Gastroesophageal sphincter (tissue), 4 donors: ENCODE measurements around the gene IPO5. TPM values are rescaled to one million over a fixed set of nuclear protein-coding genes. Genes with fewer than 3 reads are reported as not detected.

ENCODE experiments used
- ATAC-seq: fragments of 150-250 bp; one replicate; pipeline ENCODE4 v1.9.1; 2016; ENCODE audit warnings: mild to moderate bottlenecking, moderate library complexity
- H3K27ac ChIP-seq, 4 donors: fragments of 200-600 bp; sonication (generic) in 3 of 4; 1 replicate in 3 of 4; 2 replicates in 1 of 4; pipeline ENCODE4 v1.5.1; 2016 to 2019
- H3K27me3 ChIP-seq: fragments of 200-600 bp; sonication (generic); one replicate; pipeline ENCODE4 v1.5.1; 2019
- H3K36me3 ChIP-seq, 2 donors: fragments of 200-600 bp; sonication (generic); one replicate each; pipeline ENCODE4 v1.5.1; 2019; ENCODE audit warnings: control low read depth in 1 of 2
- H3K4me1 ChIP-seq, 3 donors: fragments of 200-600 bp; sonication (generic); 1 replicate in 2 of 3; 2 replicates in 1 of 3; pipeline ENCODE4 v1.5.1; 2016 to 2019; ENCODE audit warnings: control low read depth in 2 of 3
- H3K4me3 ChIP-seq, 2 donors: fragments of 200-600 bp; sonication (generic); one replicate each; pipeline ENCODE4 v1.5.1; 2019; ENCODE audit warnings: mild to moderate bottlenecking in 1 of 2, moderate library complexity in 1 of 2
- H3K9me3 ChIP-seq, 3 donors: fragments of 200-600 bp; sonication (generic); one replicate each; pipeline ENCODE4 v1.5.1; 2017 to 2019; ENCODE audit warnings: control low read depth in 2 of 3
- EP300 ChIP-seq: sonication (generic); formaldehyde crosslinking; IDR thresholded peaks from one replicate; pipeline ENCODE4 v1.6.1; 2017; ENCODE audit warnings: antibody characterized with exemption, mild to moderate bottlenecking
- POLR2A ChIP-seq, 2 donors: fragments of 450-650 bp; IDR thresholded peaks; one replicate each; pipeline ENCODE4 v1.6.1; 2017; ENCODE audit warnings: antibody characterized with exemption in 2 of 2, mild to moderate bottlenecking in 2 of 2, moderate library complexity in 1 of 2
- POLR2AphosphoS5 ChIP-seq: sonication (generic); formaldehyde crosslinking; IDR thresholded peaks from one replicate; pipeline ENCODE4 v1.6.1; 2017; ENCODE audit warnings: antibody characterized with exemption
- WGBS, 2 donors: methylation state at CpG; one replicate each; pipeline ENCODE4 v1.1.5; 2018; ENCODE audit warnings: low coverage in 1 of 2; 5-methylcytosine and 5-hydroxymethylcytosine counted together
- total RNA-seq, 4 donors: library from RNA; depleted of rRNA; stranded (reverse); fragments of >200 nt; gene quantifications; one replicate each; pipeline ENCODE4 v1.1.0, GENCODE V29; 2016
- TF ChIP-seq, protein P1 (sequence below), 4 experiments: fragments of 200-600 bp in 2 of 4; fragments of 450-650 bp in 2 of 4; sonication (generic) in 1 of 4; IDR thresholded peaks; one replicate each; pipeline ENCODE4 v1.5.1; 2017 to 2019; ENCODE audit warnings: antibody characterized with exemption in 4 of 4, mild to moderate bottlenecking in 2 of 4, moderate library complexity in 2 of 4

The IPO5 gene
- total RNA-seq, 4 donors from 2014 or later, result 133 to 155 (median 142) TPM

DNA sequence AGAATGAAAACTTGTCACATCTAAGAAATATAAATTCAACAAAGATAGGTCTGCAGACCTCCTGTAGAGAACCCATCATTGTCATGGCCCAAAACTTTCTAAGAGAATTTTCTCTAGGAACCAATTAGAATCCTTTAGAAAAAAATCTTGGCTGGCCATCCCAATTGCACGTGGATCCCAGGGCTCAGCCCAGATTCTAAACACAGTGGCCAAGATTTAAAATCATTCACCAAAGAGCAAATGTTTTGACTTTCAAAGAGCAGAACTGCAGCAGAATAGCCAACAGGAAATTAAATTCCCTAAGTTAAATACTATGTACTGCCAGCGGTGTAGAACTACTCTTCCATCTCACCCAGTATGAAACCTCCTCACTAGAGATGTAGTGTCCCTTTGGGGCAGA is 21.3 kb downstream of the IPO5 start:
- Histone ChIP-seq H3K9me3 (no peaks in the 10 kb centered on the region), H3K27ac (peak overlapping the region in 1 of 4 donors; percentile 99), H3K4me1 (peaks cover 2 to 34% (median 3%) of the 10 kb centered on the region in 3 donors), H3K4me3 (no peak overlapping the region), H3K36me3 (no peaks in the 10 kb centered on the region), H3K27me3 (no peaks in the 10 kb centered on the region)
- ATAC-seq, result no peak
- WGBS, 2 donors, result 54 to 88% methylated on average over 1 to 2 of the region's 2 CpGs
- TF ChIP-seq POLR2AphosphoS5, result no peak
- TF ChIP-seq, protein P1, sequence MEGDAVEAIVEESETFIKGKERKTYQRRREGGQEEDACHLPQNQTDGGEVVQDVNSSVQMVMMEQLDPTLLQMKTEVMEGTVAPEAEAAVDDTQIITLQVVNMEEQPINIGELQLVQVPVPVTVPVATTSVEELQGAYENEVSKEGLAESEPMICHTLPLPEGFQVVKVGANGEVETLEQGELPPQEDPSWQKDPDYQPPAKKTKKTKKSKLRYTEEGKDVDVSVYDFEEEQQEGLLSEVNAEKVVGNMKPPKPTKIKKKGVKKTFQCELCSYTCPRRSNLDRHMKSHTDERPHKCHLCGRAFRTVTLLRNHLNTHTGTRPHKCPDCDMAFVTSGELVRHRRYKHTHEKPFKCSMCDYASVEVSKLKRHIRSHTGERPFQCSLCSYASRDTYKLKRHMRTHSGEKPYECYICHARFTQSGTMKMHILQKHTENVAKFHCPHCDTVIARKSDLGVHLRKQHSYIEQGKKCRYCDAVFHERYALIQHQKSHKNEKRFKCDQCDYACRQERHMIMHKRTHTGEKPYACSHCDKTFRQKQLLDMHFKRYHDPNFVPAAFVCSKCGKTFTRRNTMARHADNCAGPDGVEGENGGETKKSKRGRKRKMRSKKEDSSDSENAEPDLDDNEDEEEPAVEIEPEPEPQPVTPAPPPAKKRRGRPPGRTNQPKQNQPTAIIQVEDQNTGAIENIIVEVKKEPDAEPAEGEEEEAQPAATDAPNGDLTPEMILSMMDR (IDR thresholded peaks at IDR 0.05), result no peak
- TF ChIP-seq POLR2A (IDR thresholded peaks at IDR 0.05), result no peak
- no peak for TF ChIP-seq EP300

DNA sequence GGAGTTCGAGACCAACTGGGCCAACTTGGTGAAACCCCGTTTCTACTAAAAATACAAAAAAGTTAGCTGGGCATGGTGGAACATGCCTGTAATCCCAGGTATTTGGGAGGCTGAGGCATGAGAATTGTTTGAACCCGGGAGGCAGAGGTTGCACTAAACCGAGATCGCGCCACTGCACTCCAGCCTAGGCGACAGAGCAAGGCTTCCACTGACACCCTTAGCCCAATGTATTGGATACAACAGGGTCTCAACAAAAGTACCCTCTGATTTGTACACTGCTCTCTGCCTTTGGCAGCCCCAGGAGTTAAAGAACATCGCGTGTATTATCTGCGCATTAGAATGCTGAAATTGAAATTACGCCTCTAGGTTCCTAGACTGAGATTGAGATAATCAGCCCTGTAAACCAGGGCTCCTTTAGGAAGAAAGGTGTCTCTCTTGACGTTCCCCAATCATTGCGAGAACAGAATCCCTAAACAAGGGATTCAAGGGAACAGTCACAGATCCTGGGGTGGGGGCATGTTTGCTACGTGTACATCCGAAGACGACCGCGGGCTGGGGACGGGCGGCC is 21.9 kb downstream of the IPO5 start:
- WGBS, 2 donors, result 40 to 51% methylated on average over 8 to 10 of the region's 20 CpGs
- Histone ChIP-seq H3K36me3 (no peaks in the 10 kb centered on the region), H3K4me1 (peaks cover 2 to 38% (median 3%) of the 10 kb centered on the region in 3 donors), H3K9me3 (no peaks in the 10 kb centered on the region), H3K4me3 (peak overlapping the region; percentile 56 to 88), H3K27ac (peak overlapping the region; percentile 72 to 99 (median 95)), H3K27me3 (no peaks in the 10 kb centered on the region)
- no peak for ATAC-seq
- TF ChIP-seq POLR2A (IDR thresholded peaks at IDR 0.05) (no peak), EP300 (no peak), POLR2AphosphoS5 (no peak)
- TF ChIP-seq, protein P1 (IDR thresholded peaks at IDR 0.05), result no peak

DNA sequence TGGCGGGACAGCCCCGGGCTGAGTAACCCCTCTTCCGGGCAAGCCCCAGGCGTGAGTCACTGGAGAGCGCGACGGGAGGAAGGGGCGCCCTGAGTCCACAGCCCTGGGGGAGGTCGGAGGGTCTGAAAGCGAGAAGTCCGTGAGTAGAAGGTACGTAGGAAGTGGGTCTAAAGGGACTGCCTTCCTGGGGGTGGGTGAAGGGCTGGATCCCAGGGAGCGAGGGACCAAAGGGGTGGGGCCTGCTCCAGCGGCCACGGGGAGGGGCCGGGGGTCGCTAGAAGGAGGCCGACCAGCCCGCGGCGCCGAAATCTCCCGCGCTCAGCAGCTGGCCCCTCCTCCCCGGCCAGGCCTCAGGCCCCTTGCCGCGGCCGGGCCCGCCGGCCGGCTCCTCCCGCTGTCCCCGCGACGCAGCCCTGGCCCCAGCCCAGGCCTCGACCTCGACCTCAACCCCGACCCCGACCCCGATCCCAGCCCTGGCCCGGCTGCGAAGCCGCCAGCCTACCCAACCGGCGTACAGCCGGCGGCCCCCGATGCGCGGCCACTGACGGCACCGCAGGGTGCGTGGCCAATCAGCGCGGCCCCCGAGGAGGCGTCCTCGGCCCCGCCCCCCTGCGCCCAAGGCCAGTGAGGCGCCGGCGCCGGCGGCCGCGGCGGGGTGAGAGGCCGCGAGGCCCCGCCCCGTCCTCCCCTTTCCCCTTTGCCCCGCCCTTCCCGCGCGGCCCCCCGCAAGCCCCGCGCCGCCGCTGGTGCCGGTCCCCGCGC is 22.6 kb downstream of the IPO5 start:
- H3K27ac ChIP-seq, result peak overlapping the region; percentile 76 to 99 (median 95)
- H3K9me3 ChIP-seq, result no peaks in the 10 kb centered on the region
- peaks cover 2 to 45% (median 3%) of the 10 kb centered on the region in 3 donors for H3K4me1 ChIP-seq
- no CpG with 5 or more reads among the region's 84 CpGs for WGBS, 2 donors
- no peaks in the 10 kb centered on the region for H3K27me3 ChIP-seq
- peak; percentile 98 for ATAC-seq
- peak overlapping the region; percentile 83 to 88 for H3K4me3 ChIP-seq
- TF ChIP-seq, protein P1 (IDR thresholded peaks at IDR 0.05), result peak in 2 of 4 experiments; percentile 25 to 42
- no peak for TF ChIP-seq EP300
- peak; percentile 91 for TF ChIP-seq POLR2AphosphoS5
- TF ChIP-seq POLR2A (IDR thresholded peaks at IDR 0.05), result peak; percentile 97
- H3K36me3 ChIP-seq, result no peaks in the 10 kb centered on the region

DNA sequence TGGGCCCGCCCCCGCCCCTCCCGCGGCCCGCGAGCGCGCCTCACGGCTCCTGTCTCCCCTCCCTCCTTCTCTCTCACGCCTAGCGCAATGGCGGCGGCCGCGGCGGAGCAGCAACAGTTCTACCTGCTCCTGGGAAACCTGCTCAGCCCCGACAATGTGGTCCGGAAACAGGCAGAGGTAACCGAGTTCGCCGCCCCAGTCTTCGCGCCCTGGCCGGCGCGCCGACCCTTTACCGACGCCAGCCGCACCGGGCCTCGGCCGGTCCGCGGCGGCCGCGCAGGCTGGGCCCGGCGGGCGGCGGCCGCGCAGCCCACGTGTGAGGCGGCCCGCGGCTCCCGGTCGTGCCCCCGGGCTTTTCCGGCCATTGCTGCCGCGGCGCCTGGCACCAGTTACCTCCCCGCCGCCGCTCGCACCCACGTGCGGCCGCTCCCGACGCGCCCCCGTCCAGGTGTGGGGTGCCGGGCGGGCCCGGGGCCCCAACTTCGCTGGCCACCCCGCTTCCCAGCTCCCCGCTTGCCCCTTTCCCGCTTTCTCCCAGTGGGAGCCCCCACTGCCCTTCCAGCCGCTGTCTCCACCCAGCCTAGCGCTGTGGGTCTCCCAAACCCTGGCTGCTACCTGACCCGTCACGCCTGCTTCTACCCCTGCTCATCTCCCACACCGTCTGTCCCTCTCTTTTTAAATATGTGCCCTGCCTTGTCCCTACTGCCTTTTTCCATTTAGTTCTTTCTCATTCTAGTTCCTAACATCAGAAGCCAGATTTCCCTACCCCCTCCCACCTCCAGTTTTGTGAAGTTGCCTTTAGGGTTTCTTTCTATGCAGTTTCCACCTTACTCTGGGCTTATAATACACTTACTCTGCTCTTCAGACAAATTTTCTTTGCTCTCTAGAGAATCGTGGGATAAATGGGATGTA is 23.4 kb downstream of the IPO5 start:
- peak; percentile 54 for ATAC-seq
- no peaks in the 10 kb centered on the region for H3K9me3 ChIP-seq
- TF ChIP-seq EP300, result no peak
- no peak for TF ChIP-seq POLR2A (IDR thresholded peaks at IDR 0.05)
- TF ChIP-seq POLR2AphosphoS5, result no peak
- TF ChIP-seq, protein P1 (IDR thresholded peaks at IDR 0.05), result no peak
- peak overlapping the region; percentile 76 to 99 (median 95) for H3K27ac ChIP-seq
- H3K36me3 ChIP-seq, result no peaks in the 10 kb centered on the region
- peak overlapping the region; percentile 83 to 88 for H3K4me3 ChIP-seq
- WGBS, 2 donors, result 0% methylated on average over 5 to 6 of the region's 79 CpGs
- H3K27me3 ChIP-seq, result no peaks in the 10 kb centered on the region
- H3K4me1 ChIP-seq, result peaks cover 2 to 53% (median 3%) of the 10 kb centered on the region in 3 donors
